PFSK-1 (cell line): Measurements from ENCODE around the gene SETD2.

Experiments used
- FOXP2 ChIP-seq: optimal IDR thresholded peaks from 2 replicates; pipeline ENCODE3; 2011; ENCODE audit warnings: borderline replicate concordance, control low read depth, inconsistent platforms; ENCODE audit not compliant: insufficient read depth; ENCODE audit errors: extremely low read length, extremely low read depth
- POLR2AphosphoS5 ChIP-seq: IDR thresholded peaks from 2 replicates; pipeline ENCODE4 v1.6.1; 2012; ENCODE audit warnings: low read depth, mild to moderate bottlenecking, control low read depth, low read length, moderate library complexity
- SIN3A ChIP-seq: IDR thresholded peaks from 2 replicates; pipeline ENCODE4 v1.6.1; 2012; ENCODE audit warnings: mild to moderate bottlenecking, low read length, moderate library complexity, borderline replicate concordance; ENCODE audit not compliant: insufficient read depth
- TAF1 ChIP-seq: IDR thresholded peaks from 2 replicates; pipeline ENCODE4 v1.6.1; 2012; ENCODE audit warnings: low read length, control low read depth, borderline replicate concordance; ENCODE audit not compliant: insufficient read depth
- TF ChIP-seq, protein P1 (sequence below), 2 experiments: IDR thresholded peaks; 2 replicates each; pipeline versions ENCODE4 v1.6.1 to v1.8.0; 2011 to 2012; ENCODE audit warnings: low read depth in 2 of 2, low read length in 2 of 2, control low read depth in 1 of 2, inconsistent platforms in 1 of 2, mild to moderate bottlenecking in 1 of 2, moderate library complexity in 1 of 2; ENCODE audit not compliant: insufficient read depth in 1 of 2

Gene SETD2

GRCh38 chr3:47089630-47090029 lies 74.3 kb downstream of the SETD2 start:
- TF ChIP-seq, protein P1, sequence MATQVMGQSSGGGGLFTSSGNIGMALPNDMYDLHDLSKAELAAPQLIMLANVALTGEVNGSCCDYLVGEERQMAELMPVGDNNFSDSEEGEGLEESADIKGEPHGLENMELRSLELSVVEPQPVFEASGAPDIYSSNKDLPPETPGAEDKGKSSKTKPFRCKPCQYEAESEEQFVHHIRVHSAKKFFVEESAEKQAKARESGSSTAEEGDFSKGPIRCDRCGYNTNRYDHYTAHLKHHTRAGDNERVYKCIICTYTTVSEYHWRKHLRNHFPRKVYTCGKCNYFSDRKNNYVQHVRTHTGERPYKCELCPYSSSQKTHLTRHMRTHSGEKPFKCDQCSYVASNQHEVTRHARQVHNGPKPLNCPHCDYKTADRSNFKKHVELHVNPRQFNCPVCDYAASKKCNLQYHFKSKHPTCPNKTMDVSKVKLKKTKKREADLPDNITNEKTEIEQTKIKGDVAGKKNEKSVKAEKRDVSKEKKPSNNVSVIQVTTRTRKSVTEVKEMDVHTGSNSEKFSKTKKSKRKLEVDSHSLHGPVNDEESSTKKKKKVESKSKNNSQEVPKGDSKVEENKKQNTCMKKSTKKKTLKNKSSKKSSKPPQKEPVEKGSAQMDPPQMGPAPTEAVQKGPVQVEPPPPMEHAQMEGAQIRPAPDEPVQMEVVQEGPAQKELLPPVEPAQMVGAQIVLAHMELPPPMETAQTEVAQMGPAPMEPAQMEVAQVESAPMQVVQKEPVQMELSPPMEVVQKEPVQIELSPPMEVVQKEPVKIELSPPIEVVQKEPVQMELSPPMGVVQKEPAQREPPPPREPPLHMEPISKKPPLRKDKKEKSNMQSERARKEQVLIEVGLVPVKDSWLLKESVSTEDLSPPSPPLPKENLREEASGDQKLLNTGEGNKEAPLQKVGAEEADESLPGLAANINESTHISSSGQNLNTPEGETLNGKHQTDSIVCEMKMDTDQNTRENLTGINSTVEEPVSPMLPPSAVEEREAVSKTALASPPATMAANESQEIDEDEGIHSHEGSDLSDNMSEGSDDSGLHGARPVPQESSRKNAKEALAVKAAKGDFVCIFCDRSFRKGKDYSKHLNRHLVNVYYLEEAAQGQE (IDR thresholded peaks at IDR 0.05; ENCODE audit: insufficient read depth in 1 of 2, low read depth in 2 of 2, low read length in 2 of 2) = no peak
- no peak for TF ChIP-seq POLR2AphosphoS5

GRCh38 chr3:47086071-47086470 lies 77.8 kb downstream of the SETD2 start:
- TF ChIP-seq FOXP2 (no peak), POLR2AphosphoS5 (no peak), TAF1 (no peak), SIN3A (no peak)
- TF ChIP-seq, protein P1 (IDR thresholded peaks at IDR 0.05; ENCODE audit: insufficient read depth in 1 of 2, low read depth in 2 of 2, low read length in 2 of 2) = no peak

DNA sequence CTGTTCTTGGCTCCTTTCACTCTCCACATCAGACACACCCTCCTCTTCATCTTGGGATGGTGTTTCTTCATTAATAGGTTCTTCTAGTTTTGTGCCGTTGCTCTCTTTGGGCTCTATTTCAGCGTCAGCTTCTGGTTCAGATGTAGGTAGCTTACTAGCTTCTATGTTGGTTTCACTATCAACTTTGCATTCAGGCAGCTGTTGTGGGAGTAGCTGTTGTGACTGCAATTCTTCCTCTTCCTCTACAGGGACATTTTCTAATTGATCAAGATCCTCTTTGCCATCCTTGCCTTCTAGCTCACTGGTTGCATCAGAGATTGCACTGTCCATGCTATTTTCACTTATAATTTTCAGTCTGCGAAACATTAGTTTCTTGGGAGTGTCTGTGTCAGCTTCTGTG lies 80.1 kb downstream of the SETD2 start:
- TF ChIP-seq POLR2AphosphoS5 (no peak), SIN3A (no peak), TAF1 (no peak), FOXP2 (no peak)
- TF ChIP-seq, protein P1 (IDR thresholded peaks at IDR 0.05; ENCODE audit: insufficient read depth in 1 of 2, low read depth in 2 of 2, low read length in 2 of 2) = no peak

DNA sequence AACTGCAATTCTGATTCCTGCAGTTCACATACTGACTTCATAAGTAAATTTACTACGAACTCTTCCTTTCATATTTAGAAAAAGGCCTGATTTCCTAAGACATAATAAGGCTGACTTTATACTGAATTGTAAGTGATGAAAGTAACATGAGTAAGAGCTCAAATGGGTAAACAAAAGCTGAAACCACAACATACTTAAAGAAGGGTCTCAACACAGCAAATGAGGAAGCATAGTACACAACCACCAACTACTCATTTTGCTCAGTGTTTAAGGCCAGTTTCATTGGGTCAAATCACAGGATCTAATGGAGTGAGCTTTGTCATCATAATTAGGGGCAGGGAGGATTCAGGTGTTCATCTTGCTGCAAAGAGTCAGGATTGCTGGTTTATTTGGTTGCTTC lies 81.4 kb downstream of the SETD2 start:
- TF ChIP-seq SIN3A (no peak), FOXP2 (no peak), POLR2AphosphoS5 (no peak)
- TF ChIP-seq, protein P1 (IDR thresholded peaks at IDR 0.05; ENCODE audit: insufficient read depth in 1 of 2, low read depth in 2 of 2, low read length in 2 of 2) = no peak

DNA sequence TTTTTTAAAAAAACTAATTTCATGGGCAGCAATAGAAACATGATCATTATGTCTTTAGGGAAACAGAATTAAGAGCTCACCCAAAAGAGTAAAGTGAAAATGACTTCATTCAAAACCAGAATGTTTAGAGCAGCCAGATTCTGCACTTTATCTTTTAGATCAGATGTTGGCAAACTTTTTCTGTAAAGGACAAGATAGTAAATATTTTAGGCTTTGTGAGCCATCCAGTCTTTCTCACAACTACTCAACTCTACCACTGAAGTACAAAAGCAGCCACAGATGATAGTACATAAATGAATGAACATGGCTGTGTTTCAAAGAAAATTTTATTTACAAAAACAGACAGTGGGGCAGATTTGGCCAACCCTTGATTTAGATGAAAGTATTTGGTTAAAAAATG lies 84.5 kb downstream of the SETD2 start:
- TF ChIP-seq TAF1 = no peak
- TF ChIP-seq SIN3A = no peak
- no peak for TF ChIP-seq FOXP2
- TF ChIP-seq POLR2AphosphoS5 = no peak
- TF ChIP-seq, protein P1 (IDR thresholded peaks at IDR 0.05; ENCODE audit: insufficient read depth in 1 of 2, low read depth in 2 of 2, low read length in 2 of 2) = no peak
